SK-MEL-5 (cell line): Measurements from ENCODE around the gene BACE1-AS. TPM values are rescaled to one million over a fixed set of nuclear protein-coding genes. Genes with fewer than 3 reads are reported as not detected.
"Not testable (repeated sequence)": the region's sequence is repeated elsewhere in the genome, so short reads cannot be mapped to it uniquely, and the experiment has no call there.

ENCODE experiments used
- DNase-seq: peaks from one replicate; pipeline ENCODE4 v3.0.0-alpha.2; 2016; ENCODE audit warnings: low read depth, low spot score
- in situ Hi-C: cut with HindIII; loops from 2 replicates; pipeline ENCODE4 v1.10.0; 2016; ENCODE audit warnings: low sequenced_read_pairs, high pct_unique_total_duplicates, low pct_unique_long_range_greater_than_20kb
- polyA plus RNA-seq, 2 experiments: library from polyadenylated mRNA; depleted of rRNA; stranded (reverse); fragments of >200 nt; gene quantifications; 2 replicates each; pipeline ENCODE4 v1.2.3, GENCODE V29; 2015
- total RNA-seq: library from RNA; depleted of rRNA; stranded (reverse); fragments of >200 nt; shearing (Covaris generic); gene quantifications from 2 replicates; pipeline ENCODE4 v1.2.3, GENCODE V29; 2014; rRNA removed

Gene BACE1-AS
- 2.4 and 3.1 TPM in 2 replicates for total RNA-seq
- polyA plus RNA-seq (2015; cell fraction: cytosol; rRNA removed): 3.5 and 4.7 TPM in 2 replicates
- 8.3 and 14.8 TPM in 2 replicates for polyA plus RNA-seq (2015; cell fraction: nucleus; rRNA removed)

- no peak for DNase-seq
- in situ Hi-C loops: no loop called here
These were observed at the start of gene BACE1-AS for GRCh38 chr11:117290809-117291396. Gene BACE1-AS (plus strand): TSS chr11:117291346.

GRCh38 chr11:117248341-117248740 lies 42.8 kb upstream of the BACE1-AS start:
- no peak for DNase-seq
- in situ Hi-C loops: no loop called here

GRCh38 chr11:117249571-117249970 lies 41.6 kb upstream of the BACE1-AS start:
- in situ Hi-C loops: no loop called here
- no peak for DNase-seq

GRCh38 chr11:117251506-117251905 lies 39.6 kb upstream of the BACE1-AS start:
- in situ Hi-C loops: no loop called here
- DNase-seq: peak; percentile 25

GRCh38 chr11:117255966-117256365 lies 35.2 kb upstream of the BACE1-AS start:
- no peak for DNase-seq
- in situ Hi-C loops: no loop called here

- DNase-seq: no peak
- in situ Hi-C loops: no loop called here
These were observed 34.6 kb upstream of the BACE1-AS start for GRCh38 chr11:117256573-117256972.

- in situ Hi-C loops: no loop called here
- no peak for DNase-seq
These were observed 32.6 kb upstream of the BACE1-AS start for GRCh38 chr11:117258576-117258975.

- DNase-seq: no peak
- in situ Hi-C loops: no loop called here
These were observed 31.7 kb upstream of the BACE1-AS start for GRCh38 chr11:117259417-117259816.

- DNase-seq, in situ Hi-C loops: not testable (repeated sequence)
These were observed 26.4 kb upstream of the BACE1-AS start for GRCh38 chr11:117264624-117265323.

- in situ Hi-C loops: no loop called here
- no peak for DNase-seq
These were observed 25.4 kb upstream of the BACE1-AS start for GRCh38 chr11:117265745-117266144.

- no peak for DNase-seq
- in situ Hi-C loops: no loop called here
These were observed 21.3 kb upstream of the BACE1-AS start for GRCh38 chr11:117269856-117270255.

GRCh38 chr11:117271208-117271607 lies 19.9 kb upstream of the BACE1-AS start:
- in situ Hi-C loops: no loop called here
- DNase-seq: peak; percentile 64

GRCh38 chr11:117272175-117272574 lies 19.0 kb upstream of the BACE1-AS start:
- in situ Hi-C loops, DNase-seq: not testable (repeated sequence)

- no peak for DNase-seq
- in situ Hi-C loops: no loop called here
These were observed 17.4 kb upstream of the BACE1-AS start for GRCh38 chr11:117273550-117274289.

GRCh38 chr11:117278347-117278746 lies 12.8 kb upstream of the BACE1-AS start:
- in situ Hi-C loops: no loop called here
- DNase-seq: no peak

GRCh38 chr11:117279711-117280376 lies 11.3 kb upstream of the BACE1-AS start:
- no peak for DNase-seq
- in situ Hi-C loops: no loop called here

GRCh38 chr11:117281159-117281558 lies 10.0 kb upstream of the BACE1-AS start:
- no peak for DNase-seq
- in situ Hi-C loops: no loop called here

- no peak for DNase-seq
- in situ Hi-C loops: no loop called here
These were observed 9.3 kb upstream of the BACE1-AS start for GRCh38 chr11:117281869-117282268.
